K562 (cell line): ENCODE data around the gene TK1. TPM values are rescaled to one million over a fixed set of nuclear protein-coding genes. Genes with fewer than 3 reads are reported as not detected.

Source experiments
- ATAC-seq: fragments of 200-7000 bp; cut with Tn5 transposase; 3 replicates; pipeline ENCODE4 v1.9.1; 2020; ENCODE audit warnings: moderate library complexity
- BruUV-seq: library from RNA; stranded (reverse); fragments of 400-500 nt; replicated peaks from 2 replicates; lab custom pipeline; 2021; lab: Mats Ljungman, UMichigan
- CTCF ChIA-PET: fragments of 300-600 bp; formaldehyde crosslinking; extraction: SDS; loops from one replicate; lab custom pipeline; 2021; ENCODE audit warnings: low intra/inter-chr PET ratio; lab: Yijun Ruan, JAX
- POLR2A ChIA-PET: fragments of 300-600, 350-650 bp; sonication (Branson Sonifier 250); formaldehyde crosslinking; extraction: SDS; loops from one replicate; lab custom pipeline; 2021; ENCODE audit warnings: antibody characterized with exemption, inconsistent platforms; lab: Yijun Ruan, JAX
- DNase-seq, 4 experiments: peaks; one replicate each; pipeline versions ENCODE4 v3.0.0 to v3.0.0-alpha.2; 2011 to 2018; ENCODE audit warnings: low spot score in 3 of 4, mixed read lengths in 3 of 4; ENCODE audit errors: extremely low read depth in 1 of 4
- FAIRE-seq: peaks from 2 replicates; lab custom pipeline; 2011; peaks lifted over from hg19 to GRCh38; lab: Jason Lieb, UNC
- H2AFZ ChIP-seq: 2 replicates; pipeline ENCODE4 v1.6.0; 2011; ENCODE audit warnings: low read depth, low read length, control low read depth, inconsistent platforms
- H3K27ac ChIP-seq: fragments of 200-600 bp; 3 replicates; pipeline ENCODE4 v1.8.0; 2011; ENCODE audit warnings: low read depth, mild to moderate bottlenecking, control low read depth, inconsistent platforms, low read length, moderate library complexity, mixed read lengths; ENCODE audit errors: extremely low read depth
- H3K27me3 ChIP-seq, 2 experiments: fragments of 300-600 bp in 1 of 2; 2 replicates in 1 of 2; 3 replicates in 1 of 2; pipeline versions ENCODE4 v1.6.0 to v1.8.0; 2011; ENCODE audit warnings: inconsistent platforms in 2 of 2, low read length in 2 of 2, mild to moderate bottlenecking in 1 of 2, mixed read lengths in 1 of 2, moderate library complexity in 1 of 2; ENCODE audit not compliant: control insufficient read depth in 2 of 2, insufficient read depth in 2 of 2
- H3K36me3 ChIP-seq: fragments of 300-600 bp; 3 replicates; pipeline ENCODE4 v1.8.0; 2011; ENCODE audit warnings: mild to moderate bottlenecking, low read length, inconsistent platforms; ENCODE audit not compliant: control insufficient read depth, insufficient read depth
- H3K4me1 ChIP-seq, 2 experiments: fragments of 200-600 bp in 1 of 2; replicated peaks in 1 of 2; 2 replicates in 1 of 2; 3 replicates in 1 of 2; pipeline versions ENCODE4 v1.5.1 to v1.8.0; 2011; ENCODE audit warnings: inconsistent platforms in 2 of 2, low read length in 2 of 2, mild to moderate bottlenecking in 1 of 2, mixed read lengths in 1 of 2, moderate library complexity in 1 of 2; ENCODE audit not compliant: control insufficient read depth in 2 of 2, insufficient read depth in 2 of 2
- H3K4me2 ChIP-seq: 2 replicates; pipeline ENCODE4 v1.6.1; 2011; ENCODE audit warnings: low read length, control low read depth, inconsistent platforms, mixed read lengths; ENCODE audit not compliant: insufficient read depth
- H3K4me3 ChIP-seq: fragments of 200-600 bp; sonication (generic), shearing (Covaris generic); 2 replicates; pipeline ENCODE4 v1.5.1; 2016; ENCODE audit warnings: control low read depth, inconsistent platforms
- H3K79me2 ChIP-seq: fragments of 200-600 bp; 3 replicates; pipeline ENCODE4 v1.8.0; 2011; ENCODE audit warnings: low read length, inconsistent platforms; ENCODE audit not compliant: control insufficient read depth, insufficient read depth
- H3K9ac ChIP-seq, 2 experiments: 2 replicates each; pipeline versions ENCODE4 v1.6.0 to v1.6.1; 2011; ENCODE audit warnings: low read depth in 2 of 2, low read length in 2 of 2, control low read depth in 1 of 2, inconsistent platforms in 1 of 2, mild to moderate bottlenecking in 1 of 2, mixed read lengths in 1 of 2; ENCODE audit not compliant: insufficient read depth in 1 of 2
- H3K9me1 ChIP-seq: one replicate; pipeline ENCODE4 v1.6.0; 2011; ENCODE audit warnings: inconsistent platforms, mild to moderate bottlenecking, low read length, moderate library complexity; ENCODE audit not compliant: control insufficient read depth, insufficient read depth
- H3K9me3 ChIP-seq: replicated peaks from 2 replicates; pipeline ENCODE4 v1.5.1; 2011; ENCODE audit warnings: low read depth, low read length, inconsistent platforms; ENCODE audit not compliant: control insufficient read depth, insufficient read depth
- H4K20me1 ChIP-seq: replicated peaks from 2 replicates; pipeline ENCODE4 v1.6.1; 2011; ENCODE audit warnings: low read length, inconsistent platforms, mixed read lengths; ENCODE audit not compliant: control insufficient read depth, insufficient read depth
- ARID2 ChIP-seq: fragments of 450-650 bp; IDR thresholded peaks from 2 replicates; pipeline ENCODE4 v1.6.1; 2017; ENCODE audit warnings: antibody characterized with exemption, mild to moderate bottlenecking
- CHD1 ChIP-seq: fragments of 200-600 bp; sonication (generic); IDR thresholded peaks from one replicate; pipeline ENCODE4 v1.6.1; 2012; ENCODE audit warnings: mild to moderate bottlenecking, moderate library complexity, low read length, inconsistent platforms
- E2F5 ChIP-seq: sonication (generic); formaldehyde crosslinking; IDR thresholded peaks from 2 replicates; pipeline ENCODE4 v1.8.0; 2022; ENCODE audit warnings: mild to moderate bottlenecking, missing genetic modification reagents
- EZH2 ChIP-seq: IDR thresholded peaks from 2 replicates; pipeline ENCODE4 v1.6.1; 2012; ENCODE audit warnings: low read depth, mild to moderate bottlenecking, inconsistent platforms, low read length, borderline replicate concordance
- FOXK2 ChIP-seq, 2 experiments: fragments of 450-650 bp; IDR thresholded peaks in 1 of 2; conservative IDR thresholded peaks in 1 of 2; 2 replicates each; pipeline ENCODE4 v1.6.1; 2016; ENCODE audit warnings: low read depth in 2 of 2, mild to moderate bottlenecking in 1 of 2
- KLF6 ChIP-seq: fragments of 250-450 bp; sonication (Bioruptor Pico); IDR thresholded peaks from 2 replicates; pipeline ENCODE4 v1.4.0; 2020; ENCODE audit warnings: mild to moderate bottlenecking, moderate library complexity, borderline replicate concordance
- MTF1 ChIP-seq: fragments of 250-450 bp; sonication (Bioruptor Pico); IDR thresholded peaks from 2 replicates; pipeline ENCODE4 v1.9.0; 2021; ENCODE audit warnings: moderate library complexity, mild to moderate bottlenecking, inconsistent platforms, borderline replicate concordance
- NCOA4 ChIP-seq: fragments of 450-650 bp; IDR thresholded peaks from 2 replicates; pipeline ENCODE4 v1.6.1; 2018; ENCODE audit warnings: mild to moderate bottlenecking; ENCODE audit not compliant: partially characterized antibody
- NR2F6 ChIP-seq: fragments of 450-650 bp; formaldehyde crosslinking; IDR thresholded peaks from 2 replicates; pipeline ENCODE4 v1.4.0; 2020; ENCODE audit warnings: mild to moderate bottlenecking
- PHTF2 ChIP-seq: fragments of 250-450 bp; sonication (Bioruptor Pico); IDR thresholded peaks from 2 replicates; pipeline ENCODE4 v1.5.0; 2021; ENCODE audit warnings: mild to moderate bottlenecking
- RBM15 ChIP-seq: fragments of 200-400 bp; formaldehyde crosslinking; IDR thresholded peaks from 2 replicates; pipeline ENCODE4 v1.6.1; 2018; ENCODE audit warnings: mild to moderate bottlenecking, low read length, moderate library complexity; ENCODE audit not compliant: insufficient read depth
- SAFB ChIP-seq: fragments of 200-400 bp; formaldehyde crosslinking; IDR thresholded peaks from 2 replicates; pipeline ENCODE4 v1.6.1; 2017; ENCODE audit warnings: low read depth, low read length, borderline replicate concordance
- SMARCA4 ChIP-seq: fragments of 450-650 bp; IDR thresholded peaks from 2 replicates; pipeline ENCODE4 v1.6.1; 2016
- TCF15 ChIP-seq: fragments of 250-450 bp; sonication (Bioruptor Pico); IDR thresholded peaks from 2 replicates; pipeline ENCODE4 v1.8.0; 2022; ENCODE audit warnings: moderate library complexity, mild to moderate bottlenecking, inconsistent platforms
- TEAD2 ChIP-seq: fragments of 450-650 bp; IDR thresholded peaks from 2 replicates; pipeline ENCODE4 v1.6.1; 2016; ENCODE audit warnings: missing genetic modification characterization, control low read depth, missing compliant biosample characterization
- TRIM25 ChIP-seq: fragments of 450-650 bp; IDR thresholded peaks from 2 replicates; pipeline ENCODE4 v1.7.0; 2016; ENCODE audit warnings: borderline replicate concordance
- ZNF197 ChIP-seq: fragments of 200-800 bp; sonication (Bioruptor generic); IDR thresholded peaks from 2 replicates; pipeline ENCODE4 v1.6.1; 2016; ENCODE audit warnings: low read depth, missing genetic modification characterization, missing compliant biosample characterization
- ZNF23 ChIP-seq: fragments of 250-450 bp; sonication (Bioruptor Pico); IDR thresholded peaks from 2 replicates; pipeline ENCODE4 v1.4.0; 2020; ENCODE audit warnings: mild to moderate bottlenecking
- WGBS: fragments of 100-300 bp; shearing (Covaris generic); methylation state at CpG from one replicate; pipeline ENCODE4 v1.1.6; 2016; ENCODE audit warnings: low coverage, mixed read lengths; ENCODE audit not compliant: insufficient coverage; ENCODE audit errors: missing lambda C conversion rate; 5-methylcytosine and 5-hydroxymethylcytosine counted together
- in situ Hi-C: fragments of 300-500 bp; cut with MboI; formaldehyde crosslinking; loops from 4 replicates; pipeline ENCODE4 v1.15.0; 2018; ENCODE audit warnings: inconsistent platforms, mixed read lengths
- intact Hi-C: fragments of 100-400 bp; cut with micrococcal nuclease; formaldehyde crosslinking; loops from 2 replicates; pipeline ENCODE4 v1.14.2; 2022
- polyA plus RNA-seq, 8 experiments: library from polyadenylated mRNA; depleted of rRNA in 4 of 8; stranded (reverse) in 5 of 8; unstranded in 3 of 8; fragments of >200 nt; fragmentation: Nextera tagmentation in 2 of 8; fragmentation: Illumina TruSeq in 1 of 8; extraction: Ambion mirVana in 2 of 8; extraction: Trizol in 1 of 8; gene quantifications; 2 replicates each; pipeline versions ENCODE4 v1.2.1 to v1.2.3, GENCODE V29; 2011 to 2014; ENCODE audit warnings: inconsistent platforms in 1 of 8, missing spikeins in 1 of 8
- total RNA-seq, 7 experiments: library from RNA; depleted of rRNA in 6 of 7; stranded (reverse); fragments of >200 nt in 6 of 7; fragmentation: Illumina TruSeq in 2 of 7; extraction: Trizol in 2 of 7; gene quantifications; 2 replicates each; pipeline versions ENCODE4 v1.2.1 to v1.2.3, GENCODE V29; 2011 to 2021; ENCODE audit warnings: low replicate concordance in 1 of 7
- TF ChIP-seq, protein P1 (sequence below): IDR thresholded peaks from 2 replicates; pipeline ENCODE4 v1.6.1; 2014; ENCODE audit warnings: antibody characterized with exemption

Gene TK1
- total and polyA plus RNA-seq, 9 of the 15 experiments (the other 6 are each of a cell fraction or from before 2014, with no cell fraction given) = 8.4 to 280 (median 103) TPM

DNA sequence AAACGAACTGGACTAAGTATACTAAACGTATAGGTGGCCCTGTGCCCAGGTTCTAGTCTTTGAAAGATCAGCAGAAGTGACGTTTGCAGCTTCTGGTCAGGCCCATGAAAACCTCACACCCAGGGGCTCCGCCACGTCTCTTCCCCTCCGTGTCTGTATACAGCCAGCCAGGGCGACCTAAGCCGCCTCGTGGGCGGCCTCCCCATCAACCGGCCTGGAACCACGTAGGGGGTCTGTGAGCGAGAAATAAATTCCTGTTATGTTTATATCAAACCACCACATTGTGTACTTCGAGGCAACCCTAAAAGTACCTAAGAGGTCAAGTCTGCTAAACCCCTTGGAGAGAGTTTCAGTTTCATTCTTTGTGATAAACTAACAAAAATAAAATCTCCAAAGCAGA is 6.8 kb downstream of the TK1 start:
- Histone ChIP-seq H3K79me2 (peaks cover 27% of the 10 kb centered on the region), H3K9me1 (no peaks in the 10 kb centered on the region), H3K4me3 (no peak overlapping the region), H3K27me3 (no peaks in the 10 kb centered on the region), H3K4me2 (no peak overlapping the region), H2AFZ (no peak overlapping the region), H3K9me3 (no peaks in the 10 kb centered on the region), H3K4me1 (peaks cover 13 to 40% of the 10 kb centered on the region in 2 experiments), H4K20me1 (peaks cover 7% of the 10 kb centered on the region; the same call in 1 of the 2 replicates), H3K27ac (no peak overlapping the region), H3K9ac (no peak overlapping the region), H3K36me3 (peaks cover 95% of the 10 kb centered on the region; the same call in 2 of the 3 replicates)
- WGBS = 90% methylated on average over 14 of the region's 14 CpGs
- in situ Hi-C loops (no loop called here), intact Hi-C loops (no loop called here)
- DNase-seq = no peak
- no TSS peak for BruUV-seq
- TF ChIP-seq, protein P1, sequence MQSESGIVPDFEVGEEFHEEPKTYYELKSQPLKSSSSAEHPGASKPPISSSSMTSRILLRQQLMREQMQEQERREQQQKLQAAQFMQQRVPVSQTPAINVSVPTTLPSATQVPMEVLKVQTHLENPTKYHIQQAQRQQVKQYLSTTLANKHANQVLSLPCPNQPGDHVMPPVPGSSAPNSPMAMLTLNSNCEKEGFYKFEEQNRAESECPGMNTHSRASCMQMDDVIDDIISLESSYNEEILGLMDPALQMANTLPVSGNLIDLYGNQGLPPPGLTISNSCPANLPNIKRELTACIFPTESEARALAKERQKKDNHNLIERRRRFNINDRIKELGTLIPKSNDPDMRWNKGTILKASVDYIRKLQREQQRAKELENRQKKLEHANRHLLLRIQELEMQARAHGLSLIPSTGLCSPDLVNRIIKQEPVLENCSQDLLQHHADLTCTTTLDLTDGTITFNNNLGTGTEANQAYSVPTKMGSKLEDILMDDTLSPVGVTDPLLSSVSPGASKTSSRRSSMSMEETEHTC = no peak
- TF ChIP-seq SMARCA4 (no peak), NCOA4 (no peak), RBM15 (no peak), ZNF197 (CRISPR knock-in tag) (no peak), CHD1 (no peak), SAFB (no peak), EZH2 (no peak), NR2F6 (CRISPR knock-in tag) (no peak), TEAD2 (tag) (no peak), ARID2 (no peak), PHTF2 (CRISPR knock-in tag) (no peak), E2F5 (CRISPR knock-in tag) (no peak), KLF6 (CRISPR knock-in tag) (no peak), TRIM25 (no peak), MTF1 (CRISPR knock-in tag) (no peak), FOXK2 (conservative IDR thresholded peaks at IDR 0.05 in 1 of 2, IDR thresholded peaks at IDR 0.05 in 1 of 2; ENCODE audit: low read depth in 2 of 2) (no peak), TCF15 (CRISPR knock-in tag) (no peak), ZNF23 (CRISPR knock-in tag) (no peak)
- no peak for ATAC-seq
- CTCF ChIA-PET = no interaction called here
- POLR2A ChIA-PET = interaction anchor here (1.0 to 1.1 kb wide), 2 partner anchors 11 to 67 kb away, joined by 3 to 4 read pairs; no protein-coding TSS in a partner anchor
- FAIRE-seq = no peak
